Neuron (in vitro differentiated cells): ENCODE results near the gene SH3TC1.

Experiments
- H2AFZ ChIP-seq: one replicate; pipeline ENCODE4 v1.6.1; 2013; ENCODE audit warnings: low read depth, mild to moderate bottlenecking, inconsistent platforms, low read length, moderate library complexity
- H3K27me3 ChIP-seq: one replicate; pipeline ENCODE4 v1.6.1; 2013; ENCODE audit warnings: low read length; ENCODE audit not compliant: insufficient read depth
- H3K36me3 ChIP-seq: one replicate; pipeline ENCODE4 v1.6.1; 2013; ENCODE audit warnings: low read length; ENCODE audit not compliant: insufficient read depth
- H3K4me1 ChIP-seq: one replicate; pipeline ENCODE4 v1.6.1; 2013; ENCODE audit warnings: low read length; ENCODE audit not compliant: insufficient read depth
- H3K4me3 ChIP-seq: 2 replicates; pipeline ENCODE4 v1.5.1; 2013; ENCODE audit warnings: mild to moderate bottlenecking, low read length, moderate library complexity
- H3K9me3 ChIP-seq: one replicate; pipeline ENCODE4 v1.6.1; 2013; ENCODE audit warnings: low read length

Gene SH3TC1

GRCh38 chr4:8168832-8169598 is 30.1 kb upstream of the SH3TC1 start:
- no peaks in the 10 kb centered on the region for H3K4me1 ChIP-seq

GRCh38 chr4:8169763-8170162 is 29.3 kb upstream of the SH3TC1 start:
- Histone ChIP-seq H3K36me3 (no peaks in the 10 kb centered on the region), H3K9me3 (no peaks in the 10 kb centered on the region), H2AFZ (no peak overlapping the region), H3K4me1 (no peaks in the 10 kb centered on the region), H3K4me3 (no peak overlapping the region), H3K27me3 (no peaks in the 10 kb centered on the region)

More at GRCh38 chr4:8168832-8169598, 30.1 kb upstream of the SH3TC1 start:
- Histone ChIP-seq H2AFZ (no peak overlapping the region), H3K27me3 (peaks cover 6% of the 10 kb centered on the region), H3K4me3 (no peak overlapping the region), H3K36me3 (no peaks in the 10 kb centered on the region), H3K9me3 (no peaks in the 10 kb centered on the region)

GRCh38 chr4:8170341-8170740 is 28.7 kb upstream of the SH3TC1 start:
- H2AFZ ChIP-seq, result no peak overlapping the region
- H3K27me3 ChIP-seq, result no peaks in the 10 kb centered on the region
- H3K36me3 ChIP-seq, result no peaks in the 10 kb centered on the region
- H3K4me3 ChIP-seq, result no peak overlapping the region
- no peaks in the 10 kb centered on the region for H3K9me3 ChIP-seq
- no peaks in the 10 kb centered on the region for H3K4me1 ChIP-seq

- Histone ChIP-seq H3K4me3 (no peak overlapping the region), H3K4me1 (no peaks in the 10 kb centered on the region), H3K9me3 (no peaks in the 10 kb centered on the region), H2AFZ (no peak overlapping the region), H3K36me3 (no peaks in the 10 kb centered on the region), H3K27me3 (no peaks in the 10 kb centered on the region)
Measured at GRCh38 chr4:8171266-8171665, 27.8 kb upstream of the SH3TC1 start.

- H3K27me3 ChIP-seq, result no peaks in the 10 kb centered on the region
- H3K4me1 ChIP-seq, result no peaks in the 10 kb centered on the region
- H3K36me3 ChIP-seq, result no peaks in the 10 kb centered on the region
- H3K4me3 ChIP-seq, result no peak overlapping the region
- no peak overlapping the region for H2AFZ ChIP-seq
- H3K9me3 ChIP-seq, result no peaks in the 10 kb centered on the region
Measured at GRCh38 chr4:8171984-8172924, 26.8 kb upstream of the SH3TC1 start.

- no peaks in the 10 kb centered on the region for H3K36me3 ChIP-seq
- H3K27me3 ChIP-seq, result no peaks in the 10 kb centered on the region
- no peaks in the 10 kb centered on the region for H3K4me1 ChIP-seq
- H2AFZ ChIP-seq, result no peak overlapping the region
- no peaks in the 10 kb centered on the region for H3K9me3 ChIP-seq
- no peak overlapping the region for H3K4me3 ChIP-seq
Measured at GRCh38 chr4:8173492-8174242, 25.4 kb upstream of the SH3TC1 start.

GRCh38 chr4:8174970-8175369 is 24.1 kb upstream of the SH3TC1 start:
- Histone ChIP-seq H3K36me3 (no peaks in the 10 kb centered on the region), H2AFZ (no peak overlapping the region), H3K4me1 (no peaks in the 10 kb centered on the region), H3K4me3 (no peak overlapping the region), H3K27me3 (no peaks in the 10 kb centered on the region), H3K9me3 (no peaks in the 10 kb centered on the region)

- Histone ChIP-seq H2AFZ (no peak overlapping the region), H3K4me3 (no peak overlapping the region), H3K36me3 (no peaks in the 10 kb centered on the region), H3K27me3 (no peaks in the 10 kb centered on the region), H3K4me1 (no peaks in the 10 kb centered on the region), H3K9me3 (no peaks in the 10 kb centered on the region)
Measured at GRCh38 chr4:8175686-8176085, 23.4 kb upstream of the SH3TC1 start.

- H2AFZ ChIP-seq, result no peak overlapping the region
- H3K4me1 ChIP-seq, result no peaks in the 10 kb centered on the region
- H3K4me3 ChIP-seq, result no peak overlapping the region
- no peaks in the 10 kb centered on the region for H3K36me3 ChIP-seq
- H3K27me3 ChIP-seq, result no peaks in the 10 kb centered on the region
- H3K9me3 ChIP-seq, result no peaks in the 10 kb centered on the region
Measured at GRCh38 chr4:8176547-8177399, 22.3 kb upstream of the SH3TC1 start.

- Histone ChIP-seq H3K4me3 (no peak overlapping the region), H2AFZ (no peak overlapping the region), H3K36me3 (no peaks in the 10 kb centered on the region), H3K4me1 (no peaks in the 10 kb centered on the region), H3K27me3 (no peaks in the 10 kb centered on the region), H3K9me3 (no peaks in the 10 kb centered on the region)
Measured at GRCh38 chr4:8177552-8177951, 21.5 kb upstream of the SH3TC1 start.

- Histone ChIP-seq H3K36me3 (no peaks in the 10 kb centered on the region), H3K4me1 (no peaks in the 10 kb centered on the region), H3K9me3 (no peaks in the 10 kb centered on the region), H2AFZ (no peak overlapping the region), H3K27me3 (no peaks in the 10 kb centered on the region), H3K4me3 (no peak overlapping the region)
Measured at GRCh38 chr4:8177956-8178355, 21.1 kb upstream of the SH3TC1 start.

- Histone ChIP-seq H3K27me3 (no peaks in the 10 kb centered on the region), H3K9me3 (no peaks in the 10 kb centered on the region), H3K36me3 (no peaks in the 10 kb centered on the region), H2AFZ (no peak overlapping the region), H3K4me1 (no peaks in the 10 kb centered on the region), H3K4me3 (no peak overlapping the region)
Measured at GRCh38 chr4:8179074-8179473, 20.0 kb upstream of the SH3TC1 start.
